GM12875 (cell line): ENCODE data around the gene FAM222A.

ENCODE experiments used
- H3K4me3 ChIP-seq: one replicate; pipeline ENCODE4 v1.5.1; 2011; ENCODE audit warnings: low read depth, low read length, control low read depth
- TF ChIP-seq, protein P1 (sequence below): IDR thresholded peaks from 2 replicates; pipeline ENCODE4 v1.5.1; 2011; ENCODE audit warnings: low read depth, mild to moderate bottlenecking, control low read depth, inconsistent platforms, low read length, moderate library complexity, borderline replicate concordance; ENCODE audit not compliant: insufficient read depth

Gene FAM222A

DNA sequence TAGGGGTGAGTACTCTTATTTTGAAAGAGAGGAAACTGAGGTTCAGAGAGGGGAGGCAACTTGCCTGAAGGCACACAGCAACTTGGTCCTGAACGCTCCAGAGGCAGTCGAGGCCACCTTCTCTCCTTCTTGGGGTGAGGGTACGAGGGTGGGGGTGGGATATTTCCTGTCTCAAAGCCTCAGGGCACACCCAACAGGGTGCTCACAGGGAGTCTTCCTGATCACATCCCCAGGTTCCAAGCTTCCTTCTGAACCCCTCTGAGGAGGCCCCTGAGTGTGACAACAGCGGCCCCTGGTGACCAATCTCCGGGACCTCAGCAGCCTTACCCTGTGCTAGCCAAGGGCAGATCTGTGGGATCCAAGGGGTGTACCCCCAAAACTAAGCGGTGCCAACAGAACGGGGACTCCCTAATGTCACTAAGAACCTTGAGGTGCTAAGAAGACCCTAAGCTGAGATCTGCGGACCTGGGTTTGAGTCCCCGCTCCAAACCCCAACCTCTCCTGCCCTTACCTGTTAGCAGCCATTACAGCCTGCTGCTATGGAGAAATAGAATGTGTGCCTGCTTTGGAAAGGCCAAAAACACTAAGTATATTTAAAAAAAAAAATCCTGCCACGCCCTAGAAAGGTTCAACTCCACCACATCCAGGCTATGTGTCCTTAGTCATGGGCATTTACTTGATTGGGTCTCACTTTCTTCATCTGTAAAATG, 61.7 kb downstream of the FAM222A start:
- TF ChIP-seq, protein P1, sequence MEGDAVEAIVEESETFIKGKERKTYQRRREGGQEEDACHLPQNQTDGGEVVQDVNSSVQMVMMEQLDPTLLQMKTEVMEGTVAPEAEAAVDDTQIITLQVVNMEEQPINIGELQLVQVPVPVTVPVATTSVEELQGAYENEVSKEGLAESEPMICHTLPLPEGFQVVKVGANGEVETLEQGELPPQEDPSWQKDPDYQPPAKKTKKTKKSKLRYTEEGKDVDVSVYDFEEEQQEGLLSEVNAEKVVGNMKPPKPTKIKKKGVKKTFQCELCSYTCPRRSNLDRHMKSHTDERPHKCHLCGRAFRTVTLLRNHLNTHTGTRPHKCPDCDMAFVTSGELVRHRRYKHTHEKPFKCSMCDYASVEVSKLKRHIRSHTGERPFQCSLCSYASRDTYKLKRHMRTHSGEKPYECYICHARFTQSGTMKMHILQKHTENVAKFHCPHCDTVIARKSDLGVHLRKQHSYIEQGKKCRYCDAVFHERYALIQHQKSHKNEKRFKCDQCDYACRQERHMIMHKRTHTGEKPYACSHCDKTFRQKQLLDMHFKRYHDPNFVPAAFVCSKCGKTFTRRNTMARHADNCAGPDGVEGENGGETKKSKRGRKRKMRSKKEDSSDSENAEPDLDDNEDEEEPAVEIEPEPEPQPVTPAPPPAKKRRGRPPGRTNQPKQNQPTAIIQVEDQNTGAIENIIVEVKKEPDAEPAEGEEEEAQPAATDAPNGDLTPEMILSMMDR: peak; percentile 92
- H3K4me3 ChIP-seq: no peak overlapping the region

- TF ChIP-seq, protein P1: no peak
- no peak overlapping the region for H3K4me3 ChIP-seq
These were observed 63.0 kb downstream of the FAM222A start for GRCh38 chr12:109776624-109777023.

DNA sequence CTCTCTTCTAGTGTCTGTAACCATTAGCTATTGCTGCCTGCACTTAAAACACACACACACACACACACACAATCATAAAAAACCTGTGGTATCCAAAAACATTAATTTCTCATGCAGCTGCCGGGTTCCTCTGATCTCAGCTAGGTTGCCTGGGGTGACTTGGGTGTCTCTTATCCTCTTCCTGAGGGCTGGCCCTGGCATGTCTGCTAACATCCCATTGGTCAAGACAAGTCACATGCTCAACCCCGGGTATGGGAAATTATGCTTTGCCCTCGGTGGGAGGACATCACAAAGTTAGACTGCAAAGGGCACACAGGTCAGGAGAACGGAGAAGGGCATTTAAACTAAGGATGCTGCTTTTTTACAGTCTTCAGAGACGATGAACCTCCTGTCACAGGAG, 63.9 kb downstream of the FAM222A start:
- TF ChIP-seq, protein P1: no peak
- no peak overlapping the region for H3K4me3 ChIP-seq

DNA sequence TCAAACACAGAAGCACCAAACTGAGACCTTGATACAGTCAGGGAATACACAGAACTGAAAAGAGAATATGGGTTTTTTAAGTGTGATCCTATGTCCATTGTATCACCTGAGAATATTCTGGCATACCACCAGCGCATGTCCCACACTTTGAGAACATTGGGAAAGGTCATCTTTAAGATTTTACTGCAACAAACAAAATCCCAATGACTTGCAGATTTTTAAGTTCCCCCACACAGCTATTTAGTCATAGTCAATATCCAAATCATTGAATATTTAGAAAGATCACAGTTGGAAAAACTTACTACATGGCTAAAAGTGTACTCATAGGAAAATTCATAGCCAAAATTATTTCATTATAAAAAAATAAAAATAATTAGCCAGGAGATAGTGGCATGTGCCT, 65.1 kb downstream of the FAM222A start:
- TF ChIP-seq, protein P1: no peak
- no peak overlapping the region for H3K4me3 ChIP-seq

GRCh38 chr12:109779382-109779781, 65.8 kb downstream of the FAM222A start:
- TF ChIP-seq, protein P1: no peak
- H3K4me3 ChIP-seq: no peak overlapping the region

- no peak overlapping the region for H3K4me3 ChIP-seq
- TF ChIP-seq, protein P1: no peak
These were observed 68.2 kb downstream of the FAM222A start for GRCh38 chr12:109781668-109782325.

GRCh38 chr12:109782326-109782703, 68.7 kb downstream of the FAM222A start:
- no peak overlapping the region for H3K4me3 ChIP-seq
- TF ChIP-seq, protein P1: no peak
